Transverse colon (tissue), 4 donors: ENCODE data around the gene CCL20.

ENCODE experiments used
- POLR2A ChIP-seq: fragments of 450-650 bp; IDR thresholded peaks from one replicate; pipeline ENCODE4 v1.6.1; 2016; ENCODE audit warnings: antibody characterized with exemption, mild to moderate bottlenecking, moderate library complexity
- POLR2AphosphoS5 ChIP-seq, 3 donors: sonication (generic); formaldehyde crosslinking; IDR thresholded peaks; one replicate each; pipeline ENCODE4 v1.6.1; 2016; ENCODE audit warnings: antibody characterized with exemption in 3 of 3
- TF ChIP-seq, protein P1 (sequence below), 5 experiments: fragments of 200-600 bp in 3 of 5; fragments of 450-650 bp in 2 of 5; sonication (generic) in 3 of 5; IDR thresholded peaks; 1 replicate in 2 of 5; 2 replicates in 3 of 5; pipeline ENCODE4 v1.5.1; 2016 to 2017; ENCODE audit warnings: antibody characterized with exemption in 5 of 5, inconsistent platforms in 3 of 5, mild to moderate bottlenecking in 2 of 5, moderate library complexity in 1 of 5

DNA sequence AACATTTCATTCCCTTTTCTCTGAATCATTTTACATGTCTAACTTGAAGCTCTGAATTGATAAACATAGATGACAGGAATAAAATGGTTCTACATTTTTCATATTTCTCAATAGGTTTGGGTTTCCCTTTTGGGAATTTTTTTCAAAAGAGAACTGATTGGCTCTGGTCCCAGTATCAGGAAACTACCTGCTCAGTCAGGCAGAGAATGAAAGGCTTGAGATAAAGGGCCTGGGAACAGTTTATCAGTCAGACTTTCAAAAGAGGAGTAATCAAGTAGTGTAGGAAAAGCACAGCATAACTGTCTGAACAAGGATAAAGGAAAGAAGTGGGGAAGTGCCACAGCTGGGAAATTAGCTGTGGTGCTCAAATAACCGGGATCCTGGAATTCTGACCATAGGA lies 28.3 kb upstream of the CCL20 start:
- TF ChIP-seq, protein P1, sequence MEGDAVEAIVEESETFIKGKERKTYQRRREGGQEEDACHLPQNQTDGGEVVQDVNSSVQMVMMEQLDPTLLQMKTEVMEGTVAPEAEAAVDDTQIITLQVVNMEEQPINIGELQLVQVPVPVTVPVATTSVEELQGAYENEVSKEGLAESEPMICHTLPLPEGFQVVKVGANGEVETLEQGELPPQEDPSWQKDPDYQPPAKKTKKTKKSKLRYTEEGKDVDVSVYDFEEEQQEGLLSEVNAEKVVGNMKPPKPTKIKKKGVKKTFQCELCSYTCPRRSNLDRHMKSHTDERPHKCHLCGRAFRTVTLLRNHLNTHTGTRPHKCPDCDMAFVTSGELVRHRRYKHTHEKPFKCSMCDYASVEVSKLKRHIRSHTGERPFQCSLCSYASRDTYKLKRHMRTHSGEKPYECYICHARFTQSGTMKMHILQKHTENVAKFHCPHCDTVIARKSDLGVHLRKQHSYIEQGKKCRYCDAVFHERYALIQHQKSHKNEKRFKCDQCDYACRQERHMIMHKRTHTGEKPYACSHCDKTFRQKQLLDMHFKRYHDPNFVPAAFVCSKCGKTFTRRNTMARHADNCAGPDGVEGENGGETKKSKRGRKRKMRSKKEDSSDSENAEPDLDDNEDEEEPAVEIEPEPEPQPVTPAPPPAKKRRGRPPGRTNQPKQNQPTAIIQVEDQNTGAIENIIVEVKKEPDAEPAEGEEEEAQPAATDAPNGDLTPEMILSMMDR (IDR thresholded peaks at IDR 0.05) = no peak
- TF ChIP-seq POLR2AphosphoS5 (IDR thresholded peaks at IDR 0.05) = no peak
- no peak for TF ChIP-seq POLR2A
